PC-3 (cell line): ENCODE measurements around the gene ZNF407.

Source experiments
- CTCF ChIP-seq: fragments of 300-600 bp; sonication (generic); conservative IDR thresholded peaks from 2 replicates; pipeline ENCODE4 v1.5.1; 2017; ENCODE audit warnings: antibody characterized with exemption, low read depth, mild to moderate bottlenecking, low read length
- EZH2 ChIP-seq: fragments of 300-600 bp; sonication (generic); IDR thresholded peaks from one replicate; pipeline ENCODE4 v1.6.1; 2017; ENCODE audit warnings: antibody characterized with exemption, mild to moderate bottlenecking, low read length; ENCODE audit not compliant: unreplicated experiment
- EZH2phosphoT487 ChIP-seq: fragments of 300-600 bp; sonication (generic); IDR thresholded peaks from 2 replicates; pipeline ENCODE4 v1.6.1; 2018; ENCODE audit warnings: mild to moderate bottlenecking, antibody characterized with exemption, low read length, borderline replicate concordance

GRCh38 chr18:74892066-74892627, 294.5 kb downstream of the ZNF407 start:
- TF ChIP-seq CTCF (no peak), EZH2 (no peak), EZH2phosphoT487 (no peak)
